H1 (cell line): ENCODE data around the gene RITA1. TPM values are rescaled to one million over a fixed set of nuclear protein-coding genes. Genes with fewer than 3 reads are reported as not detected.

ENCODE experiments used
- BCL11A ChIP-seq, 2 experiments: IDR thresholded peaks; one replicate each; pipeline ENCODE4 v1.6.1; 2011; ENCODE audit warnings: low read depth in 2 of 2, low read length in 2 of 2, mild to moderate bottlenecking in 2 of 2
- EGR1 ChIP-seq: IDR thresholded peaks from 2 replicates; pipeline ENCODE4 v1.6.1; 2011; ENCODE audit warnings: low read depth, low read length, borderline replicate concordance
- SIRT6 ChIP-seq: IDR thresholded peaks from one replicate; pipeline ENCODE4 v1.7.1; 2012; ENCODE audit warnings: low read length, inconsistent platforms
- polyA plus RNA-seq, 7 experiments: library from polyadenylated mRNA; depleted of rRNA in 3 of 7; stranded (reverse) in 5 of 7; unstranded in 2 of 7; fragments of >200 nt in 5 of 7; fragments of 200-250 nt in 2 of 7; gene quantifications; 1 replicate in 5 of 7; 2 replicates in 1 of 7; 4 replicates in 1 of 7; pipeline versions ENCODE4 v1.2.1 to v1.2.3, GENCODE V29; 2011 to 2013; ENCODE audit warnings: missing spikeins in 2 of 7, mixed read lengths in 2 of 7
- total RNA-seq: library from RNA; stranded (reverse); fragmentation: NEBNext Ultra II Directional; extraction: Animal tissue kit (Norgen Biotek cat#: 25700); gene quantifications from 2 replicates; pipeline ENCODE4 v1.2.1, GENCODE V29; 2021

RITA1 gene
- total and polyA plus RNA-seq, 2 of the 8 experiments (the other 6 are each of a cell fraction or from before 2014, with no cell fraction given) = 24.1 to 25.8 TPM

DNA sequence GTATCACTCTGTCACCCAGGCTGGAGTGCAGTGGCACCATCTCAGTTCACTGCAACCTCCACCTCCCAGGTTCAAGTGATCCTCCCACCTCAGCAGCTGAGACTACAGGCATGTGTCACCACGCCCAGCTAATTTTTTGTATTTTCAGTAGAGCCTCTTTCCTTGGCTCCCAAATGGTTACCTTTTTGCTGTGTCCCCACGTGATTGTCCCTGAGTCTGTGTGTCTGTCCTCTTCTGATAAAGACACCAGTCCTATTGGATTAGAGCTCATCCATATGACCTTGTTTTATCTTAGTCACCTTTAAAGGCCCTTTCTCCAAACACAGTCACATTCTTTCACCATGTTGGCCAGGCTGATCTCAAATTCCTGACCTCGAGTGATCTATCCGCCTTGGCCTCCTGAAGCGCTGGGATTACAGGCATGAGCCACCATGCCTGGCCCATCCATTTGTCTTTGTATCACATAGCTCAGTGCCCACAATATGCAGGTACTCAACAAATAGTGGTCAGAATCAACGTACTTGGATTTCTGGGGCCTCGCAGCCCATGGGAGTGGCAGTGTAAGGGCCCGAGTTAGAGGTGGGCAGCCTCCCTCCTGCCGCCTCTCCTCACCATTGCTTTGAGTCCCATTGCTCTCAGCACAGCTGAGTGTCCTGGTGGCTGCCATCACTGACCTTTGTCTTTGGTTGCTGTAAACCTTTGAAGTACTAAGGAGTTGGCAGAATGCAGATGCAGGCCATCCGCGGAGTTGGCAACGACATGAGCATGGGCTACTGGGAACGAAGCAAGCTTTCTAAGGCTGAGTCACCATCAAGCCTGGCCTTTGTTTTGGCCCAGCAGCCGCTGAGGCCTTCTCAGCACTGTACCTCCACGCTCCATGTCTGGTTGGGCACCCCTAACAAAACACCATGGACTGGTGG is 45.1 kb downstream of the RITA1 start (continued):
- TF ChIP-seq EGR1 (no peak), BCL11A (IDR thresholded peaks at IDR 0.05; ENCODE audit: low read depth in 2 of 2, low read length in 2 of 2) (no peak), SIRT6 (no peak)
